WTC11 (cell line): ENCODE data around the gene SOX8. TPM values are rescaled to one million over a fixed set of nuclear protein-coding genes. Genes with fewer than 3 reads are reported as not detected.

Experiments used
- ATAC-seq: fragments of 200-7000 bp; cut with Tn5 transposase; 2 replicates; pipeline ENCODE4 v1.10.0; 2021; ENCODE audit warnings: mild to moderate bottlenecking, moderate library complexity
- CTCF ChIA-PET: fragments of 300-600 bp; sonication (Branson Sonifier 250); formaldehyde crosslinking; loops from one replicate; lab custom pipeline; 2021; ENCODE audit warnings: antibody characterized with exemption; lab: Charles Lee
- POLR2A ChIA-PET: fragments of 350-600 bp; sonication (Branson Sonifier 250); formaldehyde crosslinking; loops from one replicate; lab custom pipeline; 2021; ENCODE audit warnings: antibody characterized with exemption; lab: Charles Lee
- DNase-seq: peaks from one replicate; pipeline ENCODE4 v3.0.0; 2021; ENCODE audit warnings: low spot score
- H3K27ac Mint-ChIP-seq: 2 replicates; pipeline ENCODE4 v1.8.0; 2021; ENCODE audit warnings: mixed read lengths
- H3K27me3 Mint-ChIP-seq: 2 replicates; pipeline ENCODE4 v1.8.0; 2021; ENCODE audit warnings: low read depth, mild to moderate bottlenecking, moderate library complexity, mixed read lengths
- H3K36me3 Mint-ChIP-seq: 2 replicates; pipeline ENCODE4 v1.8.0; 2021; ENCODE audit warnings: mixed read lengths
- H3K4me1 Mint-ChIP-seq: 2 replicates; pipeline ENCODE4 v1.8.0; 2022; ENCODE audit warnings: mixed read lengths
- H3K4me3 Mint-ChIP-seq: 2 replicates; pipeline ENCODE4 v1.8.0; 2021; ENCODE audit warnings: mild to moderate bottlenecking, moderate library complexity, mixed read lengths
- H3K9me3 Mint-ChIP-seq: 2 replicates; pipeline ENCODE4 v1.8.0; 2021; ENCODE audit warnings: mixed read lengths
- FOXK1 ChIP-seq: sonication (generic); formaldehyde crosslinking; IDR thresholded peaks from 2 replicates; pipeline ENCODE4 v1.8.0; 2022; ENCODE audit warnings: mild to moderate bottlenecking, moderate library complexity, missing genetic modification reagents
- GABPB1 ChIP-seq: sonication (generic); formaldehyde crosslinking; IDR thresholded peaks from 2 replicates; pipeline ENCODE4 v1.8.1; 2023; ENCODE audit warnings: mild to moderate bottlenecking, missing genetic modification reagents
- GTF2I ChIP-seq: fragments of 250-450 bp; sonication (Bioruptor Pico); conservative IDR thresholded peaks from 2 replicates; pipeline ENCODE4 v1.4.0; 2021; ENCODE audit warnings: mild to moderate bottlenecking
- HMGA2 ChIP-seq: fragments of 250-450 bp; sonication (Bioruptor Pico); IDR thresholded peaks from 2 replicates; pipeline ENCODE4 v1.4.0; 2021; ENCODE audit warnings: mild to moderate bottlenecking, moderate library complexity
- JUN ChIP-seq: sonication (generic); formaldehyde crosslinking; IDR thresholded peaks from 2 replicates; pipeline ENCODE4 v1.8.0; 2023; ENCODE audit warnings: mild to moderate bottlenecking, missing genetic modification reagents
- KAT7 ChIP-seq: sonication (generic); formaldehyde crosslinking; IDR thresholded peaks from 2 replicates; pipeline ENCODE4 v1.8.1; 2023; ENCODE audit warnings: missing genetic modification reagents, mild to moderate bottlenecking, borderline replicate concordance
- MXD4 ChIP-seq: fragments of 250-450 bp; sonication (Bioruptor Pico); IDR thresholded peaks from 2 replicates; pipeline ENCODE4 v1.8.0; 2021; ENCODE audit warnings: mild to moderate bottlenecking, moderate library complexity, borderline replicate concordance
- PRRX2 ChIP-seq: fragments of 250-450 bp; sonication (Bioruptor Pico); IDR thresholded peaks from 2 replicates; pipeline ENCODE4 v1.8.0; 2021; ENCODE audit warnings: mild to moderate bottlenecking
- SMAD3 ChIP-seq: sonication (generic); formaldehyde crosslinking; IDR thresholded peaks from 2 replicates; pipeline ENCODE4 v1.8.0; 2022; ENCODE audit warnings: missing genetic modification reagents, mild to moderate bottlenecking, borderline replicate concordance
- TP53 ChIP-seq: sonication (generic); formaldehyde crosslinking; IDR thresholded peaks from 2 replicates; pipeline ENCODE4 v1.8.1; 2023; ENCODE audit warnings: mild to moderate bottlenecking, missing genetic modification reagents
- ZNF317 ChIP-seq: sonication (generic); formaldehyde crosslinking; IDR thresholded peaks from 2 replicates; pipeline ENCODE4 v1.8.1; 2023; ENCODE audit warnings: low read depth, mild to moderate bottlenecking, moderate library complexity, missing genetic modification reagents, borderline replicate concordance
- ZNF671 ChIP-seq: fragments of 250-450 bp; sonication (Bioruptor Pico); IDR thresholded peaks from 2 replicates; pipeline ENCODE4 v1.8.0; 2021; ENCODE audit warnings: mild to moderate bottlenecking
- total RNA-seq: library from RNA; stranded (reverse); gene quantifications from 3 replicates; pipeline ENCODE4 v1.2.3, GENCODE V29; 2021
- TF ChIP-seq, protein P1 (sequence below): sonication (generic); formaldehyde crosslinking; conservative IDR thresholded peaks from 2 replicates; pipeline ENCODE4 v1.8.1; 2023; ENCODE audit warnings: mild to moderate bottlenecking, low read depth, missing genetic modification reagents, moderate library complexity
- TF ChIP-seq, protein P2 (sequence below): sonication (generic); formaldehyde crosslinking; IDR thresholded peaks from 2 replicates; pipeline ENCODE4 v1.8.0; 2022; ENCODE audit warnings: mild to moderate bottlenecking, missing genetic modification reagents
- TF ChIP-seq, protein P3 (sequence below): sonication (generic); formaldehyde crosslinking; IDR thresholded peaks from 2 replicates; pipeline ENCODE4 v1.8.1; 2023; ENCODE audit warnings: mild to moderate bottlenecking, missing genetic modification reagents, borderline replicate concordance
- TF ChIP-seq, protein P4 (sequence below): fragments of 250-450 bp; sonication (Bioruptor Pico); IDR thresholded peaks from 2 replicates; pipeline ENCODE4 v1.9.0; 2021; ENCODE audit warnings: mild to moderate bottlenecking
- TF ChIP-seq, protein P5 (sequence below): fragments of 250-450 bp; sonication (Bioruptor Pico); IDR thresholded peaks from 2 replicates; pipeline ENCODE4 v1.9.0; 2021; ENCODE audit warnings: mild to moderate bottlenecking
- TF ChIP-seq, protein P6 (sequence below): sonication (generic); formaldehyde crosslinking; conservative IDR thresholded peaks from 2 replicates; pipeline ENCODE4 v1.8.1; 2022; ENCODE audit warnings: mild to moderate bottlenecking, missing genetic modification reagents
- TF ChIP-seq, protein P7 (sequence below): sonication (generic); formaldehyde crosslinking; IDR thresholded peaks from 2 replicates; pipeline ENCODE4 v1.8.1; 2022; ENCODE audit warnings: low read depth, mild to moderate bottlenecking, moderate library complexity, missing genetic modification reagents, borderline replicate concordance

The SOX8 gene
- total RNA-seq, 1 experiment from 2014 or later = 12.3 TPM

DNA sequence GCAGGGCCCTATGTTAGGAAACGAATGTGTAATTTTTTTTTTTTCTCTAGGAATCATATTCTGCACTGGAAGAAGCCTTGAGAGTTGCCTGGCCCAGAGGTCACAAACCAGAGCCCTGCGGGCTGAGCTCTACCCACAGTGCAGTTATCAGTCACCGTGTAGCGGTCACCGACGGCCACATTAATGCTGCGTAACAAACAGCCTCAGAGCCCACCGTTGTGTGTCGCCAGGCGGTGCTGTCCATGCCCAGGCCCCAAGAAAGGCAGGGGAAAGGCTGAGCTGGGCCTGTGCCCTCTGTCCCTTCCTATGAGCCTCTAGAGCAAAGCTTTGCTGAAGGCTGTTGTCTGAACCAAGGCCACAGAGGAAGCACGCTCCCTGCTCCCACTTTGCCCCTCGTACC is 6.3 kb upstream of the SOX8 start:
- H3K4me1 Mint-ChIP-seq = 0 out of 2 replicates have a peak, but pooled peaks cover 4% of the 10 kb centered on the region
- TF ChIP-seq GABPB1 (CRISPR knock-in tag) (no peak), PRRX2 (CRISPR knock-in tag) (no peak), GTF2I (CRISPR knock-in tag) (no peak)
- TF ChIP-seq, protein P1, sequence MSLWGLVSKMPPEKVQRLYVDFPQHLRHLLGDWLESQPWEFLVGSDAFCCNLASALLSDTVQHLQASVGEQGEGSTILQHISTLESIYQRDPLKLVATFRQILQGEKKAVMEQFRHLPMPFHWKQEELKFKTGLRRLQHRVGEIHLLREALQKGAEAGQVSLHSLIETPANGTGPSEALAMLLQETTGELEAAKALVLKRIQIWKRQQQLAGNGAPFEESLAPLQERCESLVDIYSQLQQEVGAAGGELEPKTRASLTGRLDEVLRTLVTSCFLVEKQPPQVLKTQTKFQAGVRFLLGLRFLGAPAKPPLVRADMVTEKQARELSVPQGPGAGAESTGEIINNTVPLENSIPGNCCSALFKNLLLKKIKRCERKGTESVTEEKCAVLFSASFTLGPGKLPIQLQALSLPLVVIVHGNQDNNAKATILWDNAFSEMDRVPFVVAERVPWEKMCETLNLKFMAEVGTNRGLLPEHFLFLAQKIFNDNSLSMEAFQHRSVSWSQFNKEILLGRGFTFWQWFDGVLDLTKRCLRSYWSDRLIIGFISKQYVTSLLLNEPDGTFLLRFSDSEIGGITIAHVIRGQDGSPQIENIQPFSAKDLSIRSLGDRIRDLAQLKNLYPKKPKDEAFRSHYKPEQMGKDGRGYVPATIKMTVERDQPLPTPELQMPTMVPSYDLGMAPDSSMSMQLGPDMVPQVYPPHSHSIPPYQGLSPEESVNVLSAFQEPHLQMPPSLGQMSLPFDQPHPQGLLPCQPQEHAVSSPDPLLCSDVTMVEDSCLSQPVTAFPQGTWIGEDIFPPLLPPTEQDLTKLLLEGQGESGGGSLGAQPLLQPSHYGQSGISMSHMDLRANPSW = no peak
- TF ChIP-seq, protein P2, sequence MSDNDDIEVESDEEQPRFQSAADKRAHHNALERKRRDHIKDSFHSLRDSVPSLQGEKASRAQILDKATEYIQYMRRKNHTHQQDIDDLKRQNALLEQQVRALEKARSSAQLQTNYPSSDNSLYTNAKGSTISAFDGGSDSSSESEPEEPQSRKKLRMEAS (CRISPR knock-in tag) = no peak
- TF ChIP-seq, all 79 proteins: peak for 0
- Mint-ChIP-seq H3K9me3 (peaks cover 6% of the 10 kb centered on the region), H3K4me3 (no peak overlapping the region), H3K27ac (no peak overlapping the region), H3K27me3 (peaks cover 34% of the 10 kb centered on the region), H3K36me3 (no peaks in the 10 kb centered on the region)
- ChIA-PET POLR2A (no interaction called here), CTCF (no interaction called here)
- no peak for DNase-seq
- ATAC-seq = no peak

DNA sequence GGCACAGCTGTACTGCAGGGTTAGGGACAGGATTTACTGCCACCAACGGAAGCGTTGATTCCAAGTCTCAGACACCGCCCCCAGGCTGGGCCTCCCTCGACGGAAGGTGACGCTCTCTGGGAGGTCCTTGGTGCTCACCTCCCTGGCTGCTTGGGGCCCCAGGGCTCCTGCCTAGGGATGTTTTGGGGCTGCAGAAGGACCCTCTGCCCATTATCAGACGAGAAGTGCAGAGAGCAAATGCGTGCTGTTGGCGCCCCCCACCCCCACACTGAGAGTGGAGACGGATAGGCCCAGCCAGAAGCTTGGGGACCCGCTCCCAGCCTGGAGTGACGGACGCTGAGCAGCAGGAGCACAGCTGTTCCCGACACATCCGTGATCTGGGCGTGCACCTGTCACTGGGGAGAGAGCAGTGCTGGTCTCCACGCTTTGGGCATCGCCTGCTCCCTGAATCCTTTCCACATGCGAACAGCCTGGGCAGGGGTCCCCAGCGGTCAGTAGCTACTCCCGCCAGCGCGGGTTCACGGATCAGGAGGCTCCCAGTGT is 5.1 kb upstream of the SOX8 start:
- Mint-ChIP-seq H3K27ac (no peak overlapping the region), H3K9me3 (peaks cover 6% of the 10 kb centered on the region), H3K4me3 (no peak overlapping the region), H3K4me1 (0 out of 2 replicates have a peak, but pooled peaks cover 2% of the 10 kb centered on the region), H3K36me3 (no peaks in the 10 kb centered on the region), H3K27me3 (peaks cover 31% of the 10 kb centered on the region)
- CTCF ChIA-PET = interaction anchor here (1.0 kb wide), 1 partner anchor 81 kb away, joined by 4 read pairs; no protein-coding TSS in a partner anchor
- ATAC-seq = no peak
- no peak for DNase-seq
- POLR2A ChIA-PET = no interaction called here
- TF ChIP-seq ZNF317 (no peak), KAT7 (CRISPR knock-in tag) (no peak), HMGA2 (CRISPR knock-in tag) (no peak), JUN (CRISPR knock-in tag) (no peak), SMAD3 (no peak), TP53 (CRISPR knock-in tag) (no peak), ZNF671 (no peak), FOXK1 (no peak), MXD4 (CRISPR knock-in tag) (no peak)
- TF ChIP-seq, protein P3, sequence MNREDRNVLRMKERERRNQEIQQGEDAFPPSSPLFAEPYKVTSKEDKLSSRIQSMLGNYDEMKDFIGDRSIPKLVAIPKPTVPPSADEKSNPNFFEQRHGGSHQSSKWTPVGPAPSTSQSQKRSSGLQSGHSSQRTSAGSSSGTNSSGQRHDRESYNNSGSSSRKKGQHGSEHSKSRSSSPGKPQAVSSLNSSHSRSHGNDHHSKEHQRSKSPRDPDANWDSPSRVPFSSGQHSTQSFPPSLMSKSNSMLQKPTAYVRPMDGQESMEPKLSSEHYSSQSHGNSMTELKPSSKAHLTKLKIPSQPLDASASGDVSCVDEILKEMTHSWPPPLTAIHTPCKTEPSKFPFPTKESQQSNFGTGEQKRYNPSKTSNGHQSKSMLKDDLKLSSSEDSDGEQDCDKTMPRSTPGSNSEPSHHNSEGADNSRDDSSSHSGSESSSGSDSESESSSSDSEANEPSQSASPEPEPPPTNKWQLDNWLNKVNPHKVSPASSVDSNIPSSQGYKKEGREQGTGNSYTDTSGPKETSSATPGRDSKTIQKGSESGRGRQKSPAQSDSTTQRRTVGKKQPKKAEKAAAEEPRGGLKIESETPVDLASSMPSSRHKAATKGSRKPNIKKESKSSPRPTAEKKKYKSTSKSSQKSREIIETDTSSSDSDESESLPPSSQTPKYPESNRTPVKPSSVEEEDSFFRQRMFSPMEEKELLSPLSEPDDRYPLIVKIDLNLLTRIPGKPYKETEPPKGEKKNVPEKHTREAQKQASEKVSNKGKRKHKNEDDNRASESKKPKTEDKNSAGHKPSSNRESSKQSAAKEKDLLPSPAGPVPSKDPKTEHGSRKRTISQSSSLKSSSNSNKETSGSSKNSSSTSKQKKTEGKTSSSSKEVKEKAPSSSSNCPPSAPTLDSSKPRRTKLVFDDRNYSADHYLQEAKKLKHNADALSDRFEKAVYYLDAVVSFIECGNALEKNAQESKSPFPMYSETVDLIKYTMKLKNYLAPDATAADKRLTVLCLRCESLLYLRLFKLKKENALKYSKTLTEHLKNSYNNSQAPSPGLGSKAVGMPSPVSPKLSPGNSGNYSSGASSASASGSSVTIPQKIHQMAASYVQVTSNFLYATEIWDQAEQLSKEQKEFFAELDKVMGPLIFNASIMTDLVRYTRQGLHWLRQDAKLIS (CRISPR knock-in tag) = no peak
- TF ChIP-seq, protein P4, sequence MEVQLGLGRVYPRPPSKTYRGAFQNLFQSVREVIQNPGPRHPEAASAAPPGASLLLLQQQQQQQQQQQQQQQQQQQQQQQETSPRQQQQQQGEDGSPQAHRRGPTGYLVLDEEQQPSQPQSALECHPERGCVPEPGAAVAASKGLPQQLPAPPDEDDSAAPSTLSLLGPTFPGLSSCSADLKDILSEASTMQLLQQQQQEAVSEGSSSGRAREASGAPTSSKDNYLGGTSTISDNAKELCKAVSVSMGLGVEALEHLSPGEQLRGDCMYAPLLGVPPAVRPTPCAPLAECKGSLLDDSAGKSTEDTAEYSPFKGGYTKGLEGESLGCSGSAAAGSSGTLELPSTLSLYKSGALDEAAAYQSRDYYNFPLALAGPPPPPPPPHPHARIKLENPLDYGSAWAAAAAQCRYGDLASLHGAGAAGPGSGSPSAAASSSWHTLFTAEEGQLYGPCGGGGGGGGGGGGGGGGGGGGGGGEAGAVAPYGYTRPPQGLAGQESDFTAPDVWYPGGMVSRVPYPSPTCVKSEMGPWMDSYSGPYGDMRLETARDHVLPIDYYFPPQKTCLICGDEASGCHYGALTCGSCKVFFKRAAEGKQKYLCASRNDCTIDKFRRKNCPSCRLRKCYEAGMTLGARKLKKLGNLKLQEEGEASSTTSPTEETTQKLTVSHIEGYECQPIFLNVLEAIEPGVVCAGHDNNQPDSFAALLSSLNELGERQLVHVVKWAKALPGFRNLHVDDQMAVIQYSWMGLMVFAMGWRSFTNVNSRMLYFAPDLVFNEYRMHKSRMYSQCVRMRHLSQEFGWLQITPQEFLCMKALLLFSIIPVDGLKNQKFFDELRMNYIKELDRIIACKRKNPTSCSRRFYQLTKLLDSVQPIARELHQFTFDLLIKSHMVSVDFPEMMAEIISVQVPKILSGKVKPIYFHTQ (CRISPR knock-in tag) = no peak
- TF ChIP-seq, protein P5, sequence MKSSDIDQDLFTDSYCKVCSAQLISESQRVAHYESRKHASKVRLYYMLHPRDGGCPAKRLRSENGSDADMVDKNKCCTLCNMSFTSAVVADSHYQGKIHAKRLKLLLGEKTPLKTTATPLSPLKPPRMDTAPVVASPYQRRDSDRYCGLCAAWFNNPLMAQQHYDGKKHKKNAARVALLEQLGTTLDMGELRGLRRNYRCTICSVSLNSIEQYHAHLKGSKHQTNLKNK (CRISPR knock-in tag) = no peak
- TF ChIP-seq, protein P6, sequence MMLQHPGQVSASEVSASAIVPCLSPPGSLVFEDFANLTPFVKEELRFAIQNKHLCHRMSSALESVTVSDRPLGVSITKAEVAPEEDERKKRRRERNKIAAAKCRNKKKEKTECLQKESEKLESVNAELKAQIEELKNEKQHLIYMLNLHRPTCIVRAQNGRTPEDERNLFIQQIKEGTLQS = no peak
- TF ChIP-seq, protein P1 = no peak
- TF ChIP-seq, protein P7, sequence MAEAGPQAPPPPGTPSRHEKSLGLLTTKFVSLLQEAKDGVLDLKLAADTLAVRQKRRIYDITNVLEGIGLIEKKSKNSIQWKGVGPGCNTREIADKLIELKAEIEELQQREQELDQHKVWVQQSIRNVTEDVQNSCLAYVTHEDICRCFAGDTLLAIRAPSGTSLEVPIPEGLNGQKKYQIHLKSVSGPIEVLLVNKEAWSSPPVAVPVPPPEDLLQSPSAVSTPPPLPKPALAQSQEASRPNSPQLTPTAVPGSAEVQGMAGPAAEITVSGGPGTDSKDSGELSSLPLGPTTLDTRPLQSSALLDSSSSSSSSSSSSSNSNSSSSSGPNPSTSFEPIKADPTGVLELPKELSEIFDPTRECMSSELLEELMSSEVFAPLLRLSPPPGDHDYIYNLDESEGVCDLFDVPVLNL (CRISPR knock-in tag) = no peak
